H9 (cell line): ENCODE data around the gene L1TD1. TPM values are rescaled to one million over a fixed set of nuclear protein-coding genes. Genes with fewer than 3 reads are reported as not detected.
"Not testable (repeated sequence)": the region's sequence is repeated elsewhere in the genome, so short reads cannot be mapped to it uniquely, and the experiment has no call there.

ENCODE experiments used
- DNase-seq: peaks from one replicate; pipeline ENCODE4 v3.0.0-alpha.2; 2017
- H2AFZ ChIP-seq: one replicate; pipeline ENCODE4 v1.6.1; 2013; ENCODE audit warnings: mild to moderate bottlenecking, low read length, control low read depth, moderate library complexity
- H2AK5ac ChIP-seq: 2 replicates; pipeline ENCODE4 v1.6.1; 2013; ENCODE audit warnings: low read length, control low read depth, mixed read lengths; ENCODE audit not compliant: insufficient read length
- H2BK120ac ChIP-seq: one replicate; pipeline ENCODE4 v1.6.1; 2013; ENCODE audit warnings: low read depth, mild to moderate bottlenecking, low read length, control low read depth, inconsistent platforms; ENCODE audit not compliant: poor library complexity, severe bottlenecking
- H2BK12ac ChIP-seq: 2 replicates; pipeline ENCODE4 v1.6.1; 2013; ENCODE audit warnings: low read length, control low read depth, mixed read lengths, low read depth; ENCODE audit not compliant: insufficient read length
- H2BK15ac ChIP-seq: 2 replicates; pipeline ENCODE4 v1.6.1; 2013; ENCODE audit warnings: low read depth, low read length, control low read depth
- H2BK20ac ChIP-seq: one replicate; pipeline ENCODE4 v1.6.1; 2013; ENCODE audit warnings: low read depth, mild to moderate bottlenecking, low read length, control low read depth, inconsistent platforms; ENCODE audit not compliant: poor library complexity, severe bottlenecking
- H2BK5ac ChIP-seq: 2 replicates; pipeline ENCODE4 v1.6.1; 2013; ENCODE audit warnings: low read length, control low read depth, mixed read lengths; ENCODE audit not compliant: insufficient read length
- H3K14ac ChIP-seq: 2 replicates; pipeline ENCODE4 v1.6.1; 2013; ENCODE audit warnings: low read length, control low read depth; ENCODE audit not compliant: insufficient read depth
- H3K18ac ChIP-seq: 2 replicates; pipeline ENCODE4 v1.6.1; 2013; ENCODE audit warnings: low read depth, mild to moderate bottlenecking, mixed read lengths, low read length, control low read depth; ENCODE audit not compliant: insufficient read length
- H3K23ac ChIP-seq: 2 replicates; pipeline ENCODE4 v1.6.1; 2013; ENCODE audit warnings: low read length, control low read depth, mixed read lengths, low read depth; ENCODE audit not compliant: insufficient read length
- H3K23me2 ChIP-seq: 2 replicates; pipeline ENCODE4 v1.6.1; 2013; ENCODE audit warnings: low read depth, mild to moderate bottlenecking, mixed read lengths, low read length, control low read depth; ENCODE audit not compliant: insufficient read length, poor library complexity, severe bottlenecking
- H3K27ac ChIP-seq: 2 replicates; pipeline ENCODE4 v1.5.1; 2013; ENCODE audit warnings: low read length, control low read depth, mixed read lengths, low read depth; ENCODE audit not compliant: insufficient read length
- H3K27me3 ChIP-seq: 2 replicates; pipeline ENCODE4 v1.6.1; 2013; ENCODE audit warnings: low read length, control low read depth, inconsistent platforms; ENCODE audit not compliant: insufficient read depth
- H3K4ac ChIP-seq: 2 replicates; pipeline ENCODE4 v1.6.1; 2013; ENCODE audit warnings: low read depth, mild to moderate bottlenecking, control low read depth, inconsistent platforms, low read length, moderate library complexity
- H3K4me1 ChIP-seq: 2 replicates; pipeline ENCODE4 v1.6.1; 2013; ENCODE audit warnings: low read length, control low read depth, inconsistent platforms; ENCODE audit not compliant: insufficient read depth
- H3K4me2 ChIP-seq: 2 replicates; pipeline ENCODE4 v1.6.1; 2013; ENCODE audit warnings: low read length, control low read depth, mixed read lengths; ENCODE audit not compliant: insufficient read length, insufficient read depth
- H3K56ac ChIP-seq: 2 replicates; pipeline ENCODE4 v1.6.1; 2013; ENCODE audit warnings: low read depth, mild to moderate bottlenecking, mixed read lengths, low read length, control low read depth; ENCODE audit not compliant: insufficient read length
- H3K79me1 ChIP-seq: 2 replicates; pipeline ENCODE4 v1.6.1; 2013; ENCODE audit warnings: low read depth, mild to moderate bottlenecking, moderate library complexity, low read length, control low read depth, inconsistent platforms; ENCODE audit not compliant: insufficient read depth, poor library complexity, severe bottlenecking
- H3K79me2 ChIP-seq: 2 replicates; pipeline ENCODE4 v1.6.1; 2013; ENCODE audit warnings: low read length, control low read depth, inconsistent platforms; ENCODE audit not compliant: insufficient read depth
- H3K9ac ChIP-seq: 2 replicates; pipeline ENCODE4 v1.6.1; 2013; ENCODE audit warnings: low read length, control low read depth, mixed read lengths; ENCODE audit not compliant: insufficient read length; ENCODE audit errors: extremely low read depth
- H3K9me3 ChIP-seq: one replicate; pipeline ENCODE4 v1.6.1; 2013; ENCODE audit warnings: low read depth, low read length, inconsistent platforms; ENCODE audit not compliant: control insufficient read depth
- H3T11ph ChIP-seq: one replicate; pipeline ENCODE4 v1.6.1; 2013; ENCODE audit warnings: mild to moderate bottlenecking, low read length, control low read depth, inconsistent platforms
- H4K20me1 ChIP-seq: one replicate; pipeline ENCODE4 v1.6.1; 2013; ENCODE audit not compliant: control insufficient read depth, insufficient read length, insufficient read depth
- H4K5ac ChIP-seq: 2 replicates; pipeline ENCODE4 v1.6.1; 2013; ENCODE audit warnings: low read depth, mild to moderate bottlenecking, mixed read lengths, low read length, control low read depth; ENCODE audit not compliant: insufficient read length
- H4K8ac ChIP-seq: replicated peaks from 2 replicates; pipeline ENCODE4 v1.6.1; 2013; ENCODE audit warnings: low read length, control low read depth, mixed read lengths, low read depth; ENCODE audit not compliant: insufficient read length
- H4K91ac ChIP-seq: 2 replicates; pipeline ENCODE4 v1.6.1; 2013; ENCODE audit warnings: low read depth, mild to moderate bottlenecking, moderate library complexity, mixed read lengths, low read length, control low read depth; ENCODE audit not compliant: insufficient read length
- H3K27ac Mint-ChIP-seq, 3 experiments: 2 replicates in 2 of 3; 3 replicates in 1 of 3; pipeline ENCODE4 v1.8.0; 2020 to 2021; ENCODE audit warnings: mixed read lengths in 3 of 3, mild to moderate bottlenecking in 1 of 3, moderate library complexity in 1 of 3
- H3K27me3 Mint-ChIP-seq: 2 replicates; pipeline ENCODE4 v1.8.0; 2021; ENCODE audit warnings: low read depth, mild to moderate bottlenecking, moderate library complexity, mixed read lengths
- H3K36me3 Mint-ChIP-seq, 3 experiments: 2 replicates in 2 of 3; 3 replicates in 1 of 3; pipeline ENCODE4 v1.8.0; 2020 to 2021; ENCODE audit warnings: low read depth in 3 of 3, mixed read lengths in 3 of 3; ENCODE audit not compliant: insufficient read depth in 1 of 3
- H3K4me1 Mint-ChIP-seq, 2 experiments: 2 replicates each; pipeline ENCODE4 v1.8.0; 2020; ENCODE audit warnings: mixed read lengths in 2 of 2
- H3K4me3 Mint-ChIP-seq, 2 experiments: 2 replicates in 1 of 2; 3 replicates in 1 of 2; pipeline ENCODE4 v1.8.0; 2020 to 2021; ENCODE audit warnings: mild to moderate bottlenecking in 2 of 2, mixed read lengths in 2 of 2, moderate library complexity in 1 of 2
- H3K9me3 Mint-ChIP-seq, 2 experiments: 2 replicates in 1 of 2; 3 replicates in 1 of 2; pipeline ENCODE4 v1.8.0; 2020; ENCODE audit warnings: mild to moderate bottlenecking in 2 of 2, mixed read lengths in 2 of 2, moderate library complexity in 1 of 2
- WGBS: extraction: QIAGEN DNeasy Blood & Tissue Kit; methylation state at CpG from one replicate; pipeline ENCODE4 v1.1.7; 2013; ENCODE audit warnings: missing lambda C conversion rate, low lambda C conversion rate, mixed read lengths; ENCODE audit not compliant: insufficient read length; ENCODE audit errors: extremely low coverage; 5-methylcytosine and 5-hydroxymethylcytosine counted together
- total RNA-seq: library from RNA; stranded (reverse); gene quantifications from 2 replicates; pipeline ENCODE4 v1.2.1, GENCODE V29; 2021
- TF ChIP-seq, protein P1 (sequence below): fragments of 200-600 bp; sonication (generic); conservative IDR thresholded peaks from 3 replicates; pipeline ENCODE4 v1.8.0; 2021; ENCODE audit warnings: antibody characterized with exemption, mild to moderate bottlenecking

The L1TD1 gene
- total RNA-seq, 1 experiment from 2014 or later, result 422 TPM

DNA sequence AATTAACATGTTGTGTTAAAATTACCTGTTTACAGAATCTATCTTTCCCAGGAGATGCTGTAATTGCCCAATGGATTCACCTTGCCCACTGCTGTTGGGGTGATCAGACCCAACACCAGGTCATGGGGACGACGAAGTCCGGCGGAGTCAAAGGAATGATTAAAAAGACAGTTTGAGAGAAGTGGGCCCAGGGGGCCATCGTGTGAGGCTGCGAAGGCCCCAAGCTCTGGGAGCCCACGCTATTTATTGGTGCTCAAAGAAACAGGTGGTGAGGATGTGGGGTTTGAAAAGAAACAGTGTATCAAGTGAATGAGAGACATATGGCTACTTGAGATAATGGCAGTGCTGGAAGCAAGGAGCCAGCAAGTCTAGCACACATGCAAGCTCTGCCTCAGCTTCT, 16.3 kb upstream of the L1TD1 start:
- Histone ChIP-seq H2BK120ac (no peak overlapping the region), H3K18ac (no peak overlapping the region), H3K4me1 (peaks cover 14% of the 10 kb centered on the region; the same call in 1 of the 2 replicates), H2BK12ac (no peak overlapping the region), H3K9me3 (no peaks in the 10 kb centered on the region), H2BK5ac (no peak overlapping the region), H3K14ac (no peak overlapping the region), H2AK5ac (no peak overlapping the region), H3K9ac (no peak overlapping the region), H2BK15ac (no peak overlapping the region), H4K91ac (no peak overlapping the region), H4K5ac (no peak overlapping the region), H3K27me3 (no peaks in the 10 kb centered on the region), H3K56ac (no peak overlapping the region), H2AFZ (no peak overlapping the region), H3K23me2 (no peaks in the 10 kb centered on the region), H4K8ac (no peak overlapping the region), H3K4me2 (no peak overlapping the region), H2BK20ac (no peak overlapping the region), H3K23ac (no peak overlapping the region), H3K79me2 (no peaks in the 10 kb centered on the region), H3K79me1 (no peaks in the 10 kb centered on the region), H3K4ac (no peak overlapping the region), H3K27ac (no peak overlapping the region), H3T11ph (no peak overlapping the region), H4K20me1 (no peaks in the 10 kb centered on the region)
- peaks cover 76 to 81% of the 10 kb centered on the region in 2 experiments for H3K4me1 Mint-ChIP-seq
- H3K27me3 Mint-ChIP-seq, result no peaks in the 10 kb centered on the region
- H3K27ac Mint-ChIP-seq, result peak overlapping the region in 2 of 3 experiments; percentile 8 to 13; a peak in 2 of 7 replicates
- H3K36me3 Mint-ChIP-seq, result no peaks in the 10 kb centered on the region
- H3K9me3 Mint-ChIP-seq, result no peaks in the 10 kb centered on the region
- WGBS, result no CpG with 5 or more reads among the region's 7 CpGs
- H3K4me3 Mint-ChIP-seq, result no peak overlapping the region
- TF ChIP-seq, protein P1, sequence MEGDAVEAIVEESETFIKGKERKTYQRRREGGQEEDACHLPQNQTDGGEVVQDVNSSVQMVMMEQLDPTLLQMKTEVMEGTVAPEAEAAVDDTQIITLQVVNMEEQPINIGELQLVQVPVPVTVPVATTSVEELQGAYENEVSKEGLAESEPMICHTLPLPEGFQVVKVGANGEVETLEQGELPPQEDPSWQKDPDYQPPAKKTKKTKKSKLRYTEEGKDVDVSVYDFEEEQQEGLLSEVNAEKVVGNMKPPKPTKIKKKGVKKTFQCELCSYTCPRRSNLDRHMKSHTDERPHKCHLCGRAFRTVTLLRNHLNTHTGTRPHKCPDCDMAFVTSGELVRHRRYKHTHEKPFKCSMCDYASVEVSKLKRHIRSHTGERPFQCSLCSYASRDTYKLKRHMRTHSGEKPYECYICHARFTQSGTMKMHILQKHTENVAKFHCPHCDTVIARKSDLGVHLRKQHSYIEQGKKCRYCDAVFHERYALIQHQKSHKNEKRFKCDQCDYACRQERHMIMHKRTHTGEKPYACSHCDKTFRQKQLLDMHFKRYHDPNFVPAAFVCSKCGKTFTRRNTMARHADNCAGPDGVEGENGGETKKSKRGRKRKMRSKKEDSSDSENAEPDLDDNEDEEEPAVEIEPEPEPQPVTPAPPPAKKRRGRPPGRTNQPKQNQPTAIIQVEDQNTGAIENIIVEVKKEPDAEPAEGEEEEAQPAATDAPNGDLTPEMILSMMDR, result no peak
- DNase-seq, result no peak

DNA sequence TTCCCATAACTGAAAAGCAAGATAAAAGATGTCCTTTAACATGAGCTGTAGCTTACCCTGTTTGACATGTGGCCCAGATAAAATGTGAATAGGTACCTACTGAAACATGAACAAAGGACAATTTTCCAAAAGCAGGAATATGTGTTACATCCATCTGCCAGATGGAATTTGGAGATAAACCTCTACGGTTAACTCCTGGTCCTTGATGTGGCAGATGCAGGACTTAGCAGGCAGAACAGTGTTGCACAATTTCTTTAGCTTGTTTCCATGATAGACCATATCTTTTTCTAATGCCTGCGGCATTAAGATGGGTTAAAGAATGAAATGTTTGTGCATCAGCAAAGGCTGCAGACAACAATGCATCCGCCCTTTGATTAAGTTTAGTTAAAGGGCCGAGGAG, 14.6 kb upstream of the L1TD1 start:
- H4K91ac ChIP-seq, H3K27ac Mint-ChIP-seq, H3K79me2 ChIP-seq, H2AFZ ChIP-seq, H3K4me2 ChIP-seq, H3K36me3 Mint-ChIP-seq, H2BK12ac ChIP-seq, H3K23me2 ChIP-seq, H4K5ac ChIP-seq, H4K20me1 ChIP-seq, DNase-seq, H4K8ac ChIP-seq, H3K9me3 ChIP-seq, H3K14ac ChIP-seq, H2BK20ac ChIP-seq, H3K79me1 ChIP-seq, H3K18ac ChIP-seq, H3K23ac ChIP-seq, H3K27me3 Mint-ChIP-seq, H2BK15ac ChIP-seq, H3K4ac ChIP-seq, H3K9me3 Mint-ChIP-seq, H3T11ph ChIP-seq, H3K56ac ChIP-seq, H3K9ac ChIP-seq, H3K27me3 ChIP-seq, H2AK5ac ChIP-seq, H2BK5ac ChIP-seq: not testable (repeated sequence)
- WGBS, result no CpG with 5 or more reads among the region's 4 CpGs
- Histone ChIP-seq H2BK120ac (peak overlapping the region; percentile 31), H3K27ac (peak overlapping the region; percentile 25), H3K4me1 (peaks cover 16% of the 10 kb centered on the region; the same call in 1 of the 2 replicates)
- H3K4me1 Mint-ChIP-seq, result peaks cover 83 to 87% of the 10 kb centered on the region in 2 experiments
- H3K4me3 Mint-ChIP-seq, result 0 out of 5 replicates have a peak overlapping the region, but pooled peaks of 1 of the 2 experiments have one; percentile 31
